Measurements from ENCODE around the gene CTAGE1.

The CTAGE1 gene, protein sequence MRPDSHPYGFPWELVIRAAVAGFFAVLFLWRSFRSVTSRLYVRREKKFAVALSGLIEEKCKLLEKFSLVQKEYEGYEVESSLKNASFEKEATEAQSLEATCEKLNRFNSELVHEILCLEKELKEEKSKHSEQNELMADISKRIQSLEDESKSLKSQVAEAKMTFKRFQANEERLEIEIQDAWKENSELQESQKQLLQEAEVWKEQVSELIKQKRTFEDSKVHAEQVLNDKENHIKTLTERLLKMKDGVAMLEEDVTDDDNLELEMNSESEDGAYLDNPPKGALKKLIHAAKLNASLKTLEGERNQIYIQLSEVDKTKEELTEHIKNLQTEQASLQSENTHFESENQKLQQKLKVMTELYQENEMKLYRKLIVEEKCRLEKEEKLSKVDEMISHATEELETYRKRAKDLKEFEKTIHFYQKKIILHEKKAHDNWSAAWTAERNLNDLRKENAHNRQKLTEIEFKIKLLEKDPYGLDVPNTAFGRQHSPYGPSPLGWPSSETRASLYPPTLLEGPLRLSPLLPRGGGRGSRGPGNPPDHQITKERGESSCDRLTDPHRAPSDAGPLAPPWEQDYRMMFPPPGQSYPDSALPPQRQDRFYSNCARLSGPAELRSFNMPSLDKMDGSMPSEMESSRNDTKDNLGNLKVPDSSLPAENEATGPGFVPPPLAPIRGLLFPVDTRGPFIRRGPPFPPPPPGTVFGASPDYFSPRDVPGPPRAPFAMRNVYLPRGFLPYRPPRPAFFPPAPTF

DNA sequence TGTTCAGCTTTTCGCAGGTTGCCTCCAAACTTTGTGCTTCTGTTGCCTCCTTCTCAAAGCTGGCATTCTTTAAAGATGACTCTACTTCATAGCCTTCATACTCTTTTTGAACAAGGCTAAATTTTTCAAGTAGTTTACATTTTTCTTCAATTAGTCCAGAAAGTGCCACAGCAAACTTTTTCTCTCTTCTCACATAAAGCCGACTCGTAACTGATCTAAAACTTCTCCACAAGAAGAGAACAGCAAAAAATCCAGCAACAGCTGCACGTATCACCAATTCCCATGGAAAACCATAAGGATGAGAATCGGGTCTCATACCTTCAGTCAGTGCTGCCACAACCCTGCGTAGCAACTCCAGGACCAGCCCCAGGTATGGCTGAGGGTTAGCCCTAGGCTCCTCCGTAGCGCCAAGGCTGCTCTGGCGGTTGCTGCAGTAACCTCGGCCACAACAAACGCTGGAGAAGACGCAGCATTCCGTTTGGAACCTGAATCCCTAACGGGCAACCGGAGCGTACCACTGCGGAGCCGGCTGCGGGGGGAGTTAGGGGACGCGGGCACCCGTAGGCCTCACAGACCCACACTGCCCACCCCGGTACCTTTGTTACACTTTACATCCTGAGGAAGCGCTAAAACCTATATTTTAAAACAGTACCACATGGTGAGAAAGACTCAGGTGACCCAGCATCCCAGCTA, at the start of gene CTAGE1:
Gene CTAGE1 (minus strand): TSS at position 420 of the 693 bp plus-strand sequence. CDS start 104 bp downstream, at position 316.
- DNase-seq (ENCODE audit: low read depth): no peak
- TF ChIP-seq, protein P1, sequence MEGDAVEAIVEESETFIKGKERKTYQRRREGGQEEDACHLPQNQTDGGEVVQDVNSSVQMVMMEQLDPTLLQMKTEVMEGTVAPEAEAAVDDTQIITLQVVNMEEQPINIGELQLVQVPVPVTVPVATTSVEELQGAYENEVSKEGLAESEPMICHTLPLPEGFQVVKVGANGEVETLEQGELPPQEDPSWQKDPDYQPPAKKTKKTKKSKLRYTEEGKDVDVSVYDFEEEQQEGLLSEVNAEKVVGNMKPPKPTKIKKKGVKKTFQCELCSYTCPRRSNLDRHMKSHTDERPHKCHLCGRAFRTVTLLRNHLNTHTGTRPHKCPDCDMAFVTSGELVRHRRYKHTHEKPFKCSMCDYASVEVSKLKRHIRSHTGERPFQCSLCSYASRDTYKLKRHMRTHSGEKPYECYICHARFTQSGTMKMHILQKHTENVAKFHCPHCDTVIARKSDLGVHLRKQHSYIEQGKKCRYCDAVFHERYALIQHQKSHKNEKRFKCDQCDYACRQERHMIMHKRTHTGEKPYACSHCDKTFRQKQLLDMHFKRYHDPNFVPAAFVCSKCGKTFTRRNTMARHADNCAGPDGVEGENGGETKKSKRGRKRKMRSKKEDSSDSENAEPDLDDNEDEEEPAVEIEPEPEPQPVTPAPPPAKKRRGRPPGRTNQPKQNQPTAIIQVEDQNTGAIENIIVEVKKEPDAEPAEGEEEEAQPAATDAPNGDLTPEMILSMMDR (IDR thresholded peaks at IDR 0.05; ENCODE audit: low read length, missing control alignments): no peak
- no peak within 1 kb of the TSS for H3K4me3 ChIP-seq (replicated peaks; ENCODE audit: low read depth, low read length)

DNA sequence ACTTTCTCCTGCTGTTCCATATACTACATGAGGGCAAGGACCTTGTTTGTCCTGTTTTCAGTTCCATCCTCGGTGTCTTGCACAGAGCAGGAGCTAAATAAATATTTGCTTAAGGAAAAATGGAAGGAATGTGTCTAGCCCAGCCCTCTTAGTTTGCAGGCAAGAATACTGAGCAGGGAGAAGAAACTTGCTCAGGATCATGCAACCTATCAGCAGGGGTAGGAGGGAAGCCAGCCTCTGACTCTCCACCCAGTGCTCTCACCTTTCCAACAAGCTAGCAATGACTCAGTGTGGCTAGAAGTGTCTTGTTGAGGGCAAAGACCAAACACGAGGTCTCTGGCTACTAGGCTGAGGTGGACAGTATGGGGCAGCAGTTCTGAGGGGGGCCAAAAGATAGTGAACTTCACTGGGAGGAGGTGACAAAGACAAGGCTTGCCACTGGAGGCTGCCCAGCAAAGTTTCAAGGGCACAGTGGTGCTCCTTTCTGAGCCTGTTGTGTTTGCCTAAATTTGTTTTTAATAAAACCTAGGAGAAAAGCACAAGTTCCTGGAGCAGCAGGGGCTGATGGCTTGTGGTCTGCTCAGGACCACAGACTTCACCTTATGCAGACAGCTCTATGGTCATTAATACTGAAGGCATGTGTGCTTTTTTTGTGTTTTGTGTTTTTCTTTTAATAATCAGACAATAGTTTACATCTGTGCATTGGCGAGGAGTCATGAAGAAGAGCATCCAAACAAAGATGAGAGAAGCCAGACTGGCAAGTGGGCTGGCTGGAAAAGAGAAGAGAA, 49.1 kb upstream of the CTAGE1 start:
- TF ChIP-seq, protein P1 (IDR thresholded peaks at IDR 0.05; ENCODE audit: low read length, missing control alignments): no peak
- H3K4me3 ChIP-seq (replicated peaks; ENCODE audit: low read depth, low read length): no peak overlapping the region
- peak; percentile 70 for DNase-seq (ENCODE audit: low read depth)

DNA sequence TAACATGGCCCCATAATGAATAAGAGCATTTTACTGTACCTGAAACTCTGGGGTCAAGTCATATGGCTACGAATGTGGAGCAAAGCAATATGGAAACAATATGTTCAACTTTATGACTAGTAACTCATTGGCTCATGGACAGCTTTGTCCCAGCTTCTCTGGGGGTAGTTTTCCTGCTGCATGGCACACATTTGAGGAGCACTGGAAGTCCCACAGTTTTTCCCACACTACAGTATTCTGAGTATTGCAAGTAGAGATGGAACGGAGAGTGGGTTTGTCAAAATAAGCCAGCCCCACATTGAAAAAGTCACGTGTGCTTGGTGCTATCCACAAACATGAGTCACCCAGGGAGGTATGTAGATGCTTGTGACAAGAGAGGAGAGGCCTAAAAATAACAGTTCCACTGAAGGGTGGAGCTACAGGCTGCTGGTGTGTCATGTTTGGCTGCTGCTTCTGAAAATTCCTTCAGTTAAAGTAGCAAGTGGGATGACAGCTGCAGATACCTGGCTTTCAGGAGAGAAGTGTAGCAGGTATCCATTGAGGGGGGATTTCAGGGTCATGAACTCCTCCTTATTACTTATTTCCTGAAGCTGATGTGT, 48.2 kb upstream of the CTAGE1 start:
- TF ChIP-seq, protein P1 (IDR thresholded peaks at IDR 0.05; ENCODE audit: low read length, missing control alignments): no peak
- DNase-seq (ENCODE audit: low read depth): peak; percentile 96
- no peak overlapping the region for H3K4me3 ChIP-seq (replicated peaks; ENCODE audit: low read depth, low read length)

DNA sequence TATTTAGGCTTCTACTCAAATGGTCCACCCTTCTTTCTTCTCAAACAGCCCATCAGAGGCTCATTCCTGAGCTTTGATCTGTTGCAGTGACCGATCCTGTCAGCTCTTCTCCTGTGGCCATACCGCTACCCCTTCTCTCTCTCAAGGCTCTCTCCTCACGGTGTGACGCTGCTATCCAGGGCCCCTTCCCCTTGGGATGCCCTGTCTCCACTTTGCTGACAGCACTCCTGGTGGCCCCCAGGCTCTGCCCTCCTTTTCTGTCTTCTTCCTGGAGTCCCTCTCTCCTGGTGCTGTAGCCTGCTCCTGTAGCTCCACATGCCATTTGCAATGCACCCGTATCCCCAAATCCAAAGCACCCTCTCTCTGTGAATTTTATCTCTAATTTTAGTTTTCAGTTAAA, 45.4 kb upstream of the CTAGE1 start:
- no peak overlapping the region for H3K4me3 ChIP-seq (replicated peaks; ENCODE audit: low read depth, low read length)
- no peak for DNase-seq (ENCODE audit: low read depth)
- TF ChIP-seq, protein P1 (IDR thresholded peaks at IDR 0.05; ENCODE audit: low read length, missing control alignments): no peak

DNA sequence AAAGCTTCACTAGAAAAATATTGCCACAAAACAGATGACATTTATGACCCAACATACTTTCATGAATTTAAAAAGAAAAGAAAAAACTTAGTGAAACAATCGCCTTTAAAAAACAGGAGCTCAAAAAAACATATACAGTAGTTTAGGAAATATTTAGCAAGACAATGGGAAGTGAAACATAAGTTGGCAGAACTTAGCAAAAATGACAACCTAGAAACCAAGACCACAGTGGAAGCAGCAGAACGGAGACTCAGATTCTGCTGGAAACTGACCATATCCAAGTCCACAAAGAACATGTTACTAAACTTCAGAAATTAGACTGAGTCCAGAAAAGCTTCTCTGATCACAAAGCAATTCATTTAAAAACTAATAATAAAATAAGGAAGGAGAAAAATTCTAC, 41.8 kb upstream of the CTAGE1 start:
- TF ChIP-seq, protein P1 (IDR thresholded peaks at IDR 0.05; ENCODE audit: low read length, missing control alignments): no peak
- no peak overlapping the region for H3K4me3 ChIP-seq (replicated peaks; ENCODE audit: low read depth, low read length)
- peak; percentile 69 for DNase-seq (ENCODE audit: low read depth)

DNA sequence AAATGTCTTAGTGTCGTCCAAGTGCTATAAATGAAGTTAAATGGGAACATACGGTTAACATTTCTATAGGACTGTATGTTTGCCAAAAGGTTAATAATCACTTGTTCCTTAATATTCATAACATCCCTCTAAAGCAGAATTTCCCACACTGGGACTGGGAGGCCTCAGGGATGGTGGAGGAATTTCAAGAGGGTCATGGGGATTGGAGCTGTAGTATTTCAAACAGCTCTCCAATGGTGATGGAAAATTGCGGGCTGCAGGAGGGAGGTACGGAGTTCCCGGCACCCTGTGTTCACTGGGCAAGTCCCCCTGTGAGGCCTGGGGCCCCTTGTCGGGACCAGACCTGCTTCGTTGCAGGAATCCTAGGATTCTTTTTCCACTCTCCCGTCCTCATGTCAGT, 39.8 kb upstream of the CTAGE1 start:
- no peak for DNase-seq (ENCODE audit: low read depth)
- no peak overlapping the region for H3K4me3 ChIP-seq (replicated peaks; ENCODE audit: low read depth, low read length)
- TF ChIP-seq, protein P1 (IDR thresholded peaks at IDR 0.05; ENCODE audit: low read length, missing control alignments): no peak
